OCI-LY3 (cell line): ENCODE results near the gene KIAA1191.
A peak's percentile ranks its signal among the peaks of the same experiment; 100 is the strongest.

Source experiments
- H2AFZ ChIP-seq: fragments of 200-600, 300-600 bp; shearing (Covaris generic); 2 replicates; pipeline ENCODE4 v1.6.0; 2014; ENCODE audit warnings: antibody characterized with exemption, low read depth, low read length
- H3K27ac ChIP-seq: fragments of 200-600, 300-600 bp; sonication (generic); 2 replicates; pipeline ENCODE4 v1.5.1; 2014; ENCODE audit warnings: mild to moderate bottlenecking, low read length, moderate library complexity, mixed read lengths
- H3K27me3 ChIP-seq: fragments of 200-600, 300-600 bp; sonication (generic); 2 replicates; pipeline ENCODE4 v1.6.1; 2014; ENCODE audit warnings: low read depth, low read length, mixed read lengths
- H3K36me3 ChIP-seq: fragments of 200-600, 300-600 bp; sonication (generic); replicated peaks from 2 replicates; pipeline ENCODE3; 2014; ENCODE audit warnings: low read depth, low read length, mixed read lengths
- H3K4me1 ChIP-seq: fragments of 300-600, 200-600 bp; sonication (generic); 2 replicates; pipeline ENCODE4 v1.6.1; 2014; ENCODE audit warnings: low read length, mixed read lengths
- H3K4me2 ChIP-seq: fragments of 200-600, 300-600 bp; sonication (generic); 2 replicates; pipeline ENCODE4 v1.6.1; 2014; ENCODE audit warnings: low read length, mixed read lengths
- H3K4me3 ChIP-seq: fragments of 300-600, 200-600 bp; sonication (generic); 2 replicates; pipeline ENCODE4 v1.5.1; 2014; ENCODE audit warnings: antibody characterized with exemption, mild to moderate bottlenecking, low read length, moderate library complexity
- H3K79me2 ChIP-seq: fragments of 300-600, 200-600 bp; shearing (Covaris generic); 2 replicates; pipeline ENCODE4 v1.6.1; 2014; ENCODE audit warnings: mild to moderate bottlenecking, low read length, mixed read lengths
- H3K9ac ChIP-seq: fragments of 300-600, 200-600 bp; shearing (Covaris generic); 2 replicates; pipeline ENCODE4 v1.6.0; 2014; ENCODE audit warnings: mild to moderate bottlenecking, low read length, moderate library complexity
- H3K9me3 ChIP-seq: fragments of 200-600, 300-600 bp; shearing (Covaris generic); 2 replicates; pipeline ENCODE4 v1.6.1; 2014; ENCODE audit warnings: low read length, mixed read lengths; ENCODE audit not compliant: insufficient read depth
- H4K20me1 ChIP-seq: fragments of 200-600, 300-600 bp; sonication (generic); 2 replicates; pipeline ENCODE4 v1.6.1; 2016; ENCODE audit warnings: low read length, mixed read lengths; ENCODE audit not compliant: insufficient read depth
- CTCF ChIP-seq: fragments of 200-600, 300-600 bp; sonication (generic); IDR thresholded peaks from 2 replicates; pipeline ENCODE4 v1.5.1; 2014; ENCODE audit warnings: antibody characterized with exemption, low read length, low read depth
- EZH2phosphoT487 ChIP-seq: fragments of 200-600 bp; shearing (Covaris generic); IDR thresholded peaks from 2 replicates; pipeline ENCODE4 v1.6.1; 2018; ENCODE audit warnings: antibody characterized with exemption, mixed run types, low read depth

KIAA1191 gene

GRCh38 chr5:176388003-176388443 is 26.5 kb upstream of the KIAA1191 start:
- H4K20me1 ChIP-seq: no peaks in the 10 kb centered on the region

GRCh38 chr5:176387384-176387925 is 25.9 kb upstream of the KIAA1191 start:
- peak overlapping the region; percentile 96 for H3K4me2 ChIP-seq
- no peaks in the 10 kb centered on the region for H3K27me3 ChIP-seq
- no peak overlapping the region for H2AFZ ChIP-seq
- TF ChIP-seq CTCF (no peak), EZH2phosphoT487 (no peak)
- H3K9me3 ChIP-seq: no peaks in the 10 kb centered on the region
- H3K36me3 ChIP-seq: peaks cover 59% of the 10 kb centered on the region
- peaks cover 11% of the 10 kb centered on the region for H3K4me1 ChIP-seq
- peaks cover 61% of the 10 kb centered on the region for H3K79me2 ChIP-seq
- peak overlapping the region; percentile 92; the same call in 1 of the 2 replicates for H3K27ac ChIP-seq
- H3K9ac ChIP-seq: peak overlapping the region; percentile 98
- H3K4me3 ChIP-seq: peak overlapping the region; percentile 96
- no peaks in the 10 kb centered on the region for H4K20me1 ChIP-seq

More at GRCh38 chr5:176388003-176388443, 26.5 kb upstream of the KIAA1191 start:
- Histone ChIP-seq H3K9me3 (no peaks in the 10 kb centered on the region), H3K4me1 (peaks cover 11% of the 10 kb centered on the region), H3K27ac (peak overlapping the region; percentile 92; the same call in 1 of the 2 replicates), H2AFZ (peak overlapping the region; percentile 38; the same call in 1 of the 2 replicates), H3K4me2 (peak overlapping the region; percentile 96), H3K79me2 (peaks cover 61% of the 10 kb centered on the region), H3K36me3 (peaks cover 56% of the 10 kb centered on the region), H3K27me3 (no peaks in the 10 kb centered on the region), H3K4me3 (peak overlapping the region; percentile 96), H3K9ac (peak overlapping the region; percentile 98)
- TF ChIP-seq CTCF (no peak), EZH2phosphoT487 (no peak)

GRCh38 chr5:176386491-176386890 is 24.9 kb upstream of the KIAA1191 start:
- Histone ChIP-seq H3K4me1 (peaks cover 11% of the 10 kb centered on the region), H3K9ac (peak overlapping the region; percentile 98; the same call in 1 of the 2 replicates), H3K27ac (no peak overlapping the region), H4K20me1 (no peaks in the 10 kb centered on the region), H3K4me2 (peak overlapping the region; percentile 96), H3K79me2 (peaks cover 61% of the 10 kb centered on the region), H3K27me3 (no peaks in the 10 kb centered on the region), H3K9me3 (no peaks in the 10 kb centered on the region), H2AFZ (no peak overlapping the region), H3K4me3 (peak overlapping the region; percentile 96), H3K36me3 (peaks cover 64% of the 10 kb centered on the region)
- TF ChIP-seq CTCF: no peak
- TF ChIP-seq EZH2phosphoT487: no peak

- peaks cover 60% of the 10 kb centered on the region for H3K36me3 ChIP-seq
- no peak for TF ChIP-seq EZH2phosphoT487
- no peak for TF ChIP-seq CTCF
- H3K79me2 ChIP-seq: peaks cover 48% of the 10 kb centered on the region
- no peak overlapping the region for H3K4me3 ChIP-seq
- H3K9ac ChIP-seq: no peak overlapping the region
- H4K20me1 ChIP-seq: no peaks in the 10 kb centered on the region
- H3K27me3 ChIP-seq: no peaks in the 10 kb centered on the region
- H3K9me3 ChIP-seq: no peaks in the 10 kb centered on the region
- no peak overlapping the region for H3K27ac ChIP-seq
- peaks cover 16% of the 10 kb centered on the region for H3K4me1 ChIP-seq
- H2AFZ ChIP-seq: no peak overlapping the region
- no peak overlapping the region for H3K4me2 ChIP-seq
Observed at GRCh38 chr5:176384991-176385390, 23.4 kb upstream of the KIAA1191 start.
